HepG2 (cell line): ENCODE data around the gene TMEM151A. TPM values are rescaled to one million over a fixed set of nuclear protein-coding genes. Genes with fewer than 3 reads are reported as not detected.
"Not testable (repeated sequence)": the region's sequence is repeated elsewhere in the genome, so short reads cannot be mapped to it uniquely, and the experiment has no call there.

Experiments
- ATAC-seq: fragments of 200-7000 bp; cut with Tn5 transposase; 3 replicates; pipeline ENCODE4 v1.9.1; 2020; ENCODE audit warnings: mild to moderate bottlenecking, moderate library complexity
- BruUV-seq: library from RNA; stranded (reverse); fragments of 400-500 nt; replicated peaks from 2 replicates; lab custom pipeline; 2021; lab: Mats Ljungman, UMichigan
- CTCF ChIA-PET: fragments of 300-600 bp; formaldehyde crosslinking; extraction: SDS; loops from one replicate; lab custom pipeline; 2021; ENCODE audit warnings: low total read pairs, inconsistent platforms, low intra/inter-chr PET ratio; lab: Yijun Ruan, JAX
- POLR2A ChIA-PET: fragments of 350-600 bp; sonication (Branson Sonifier 250); formaldehyde crosslinking; loops from one replicate; lab custom pipeline; 2020; ENCODE audit warnings: antibody characterized with exemption, inconsistent platforms; lab: Yijun Ruan, JAX
- DNase-seq: peaks from one replicate; pipeline ENCODE4 v3.0.0-alpha.2; 2015; ENCODE audit warnings: low spot score
- FAIRE-seq: peaks from 3 replicates; lab custom pipeline; 2011; peaks lifted over from hg19 to GRCh38; lab: Jason Lieb, UNC
- H2AFZ ChIP-seq: one replicate; pipeline ENCODE4 v1.6.1; 2011; ENCODE audit warnings: low read length, inconsistent platforms
- H3K27ac ChIP-seq: fragments of 300-600 bp; 3 replicates; pipeline ENCODE4 v1.8.0; 2011; ENCODE audit warnings: mixed run types, mild to moderate bottlenecking, mixed read lengths, low read length, inconsistent platforms; ENCODE audit not compliant: insufficient read depth; ENCODE audit errors: extremely low read length
- H3K27me3 ChIP-seq, 2 experiments: fragments of 200-600 bp in 1 of 2; 2 replicates in 1 of 2; 3 replicates in 1 of 2; pipeline versions ENCODE4 v1.6.0 to v1.8.0; 2011; ENCODE audit warnings: low read length in 2 of 2, mild to moderate bottlenecking in 2 of 2, moderate library complexity in 2 of 2, inconsistent platforms in 1 of 2; ENCODE audit not compliant: insufficient read depth in 2 of 2, control insufficient read depth in 1 of 2
- H3K36me3 ChIP-seq, 2 experiments: fragments of 200-600 bp in 1 of 2; replicated peaks in 1 of 2; 2 replicates in 1 of 2; 3 replicates in 1 of 2; pipeline versions ENCODE4 v1.5.1 to v1.8.0; 2011; ENCODE audit warnings: low read length in 2 of 2, inconsistent platforms in 1 of 2; ENCODE audit not compliant: insufficient read depth in 2 of 2, control insufficient read depth in 1 of 2
- H3K4me1 ChIP-seq: 2 replicates; pipeline ENCODE4 v1.5.1; 2012; ENCODE audit warnings: low read length, inconsistent platforms; ENCODE audit not compliant: insufficient read depth
- H3K4me2 ChIP-seq: 2 replicates; pipeline ENCODE4 v1.6.0; 2011; ENCODE audit warnings: low read depth, low read length, inconsistent platforms
- H3K4me3 ChIP-seq, 3 experiments: fragments of 200-600 bp in 1 of 3; sonication (generic), shearing (Covaris generic) in 1 of 3; replicated peaks in 1 of 3; 2 replicates each; pipeline ENCODE4 v1.5.1; 2011 to 2016; ENCODE audit warnings: low read length in 3 of 3, inconsistent platforms in 2 of 3, low read depth in 2 of 3, mild to moderate bottlenecking in 2 of 3, control low read depth in 1 of 3, mixed read lengths in 1 of 3; ENCODE audit not compliant: insufficient read depth in 1 of 3
- H3K79me2 ChIP-seq: one replicate; pipeline ENCODE4 v1.6.1; 2011; ENCODE audit warnings: low read length, inconsistent platforms; ENCODE audit not compliant: insufficient read depth
- H3K9ac ChIP-seq: 2 replicates; pipeline ENCODE4 v1.6.0; 2011; ENCODE audit warnings: mild to moderate bottlenecking, low read depth, low read length, inconsistent platforms; ENCODE audit not compliant: insufficient read depth
- H3K9me3 ChIP-seq: 2 replicates; pipeline ENCODE4 v1.5.1; 2012; ENCODE audit warnings: mild to moderate bottlenecking, low read length
- H4K20me1 ChIP-seq: 2 replicates; pipeline ENCODE4 v1.6.0; 2011; ENCODE audit warnings: inconsistent platforms, mild to moderate bottlenecking, low read length, moderate library complexity; ENCODE audit not compliant: insufficient read depth
- CERS6 ChIP-seq: sonication (generic); formaldehyde crosslinking; IDR thresholded peaks from 2 replicates; pipeline ENCODE4 v1.5.0; 2020; ENCODE audit warnings: missing genetic modification reagents
- KDM5A ChIP-seq: fragments of 200-600 bp; sonication (generic); IDR thresholded peaks from 2 replicates; pipeline ENCODE4 v1.7.0; 2018; ENCODE audit warnings: antibody characterized with exemption, mild to moderate bottlenecking, low read length, borderline replicate concordance
- MAFG ChIP-seq: sonication (generic); formaldehyde crosslinking; IDR thresholded peaks from 2 replicates; pipeline ENCODE4 v1.5.1; 2020; ENCODE audit warnings: mild to moderate bottlenecking, missing genetic modification reagents
- MLLT10 ChIP-seq: sonication (generic); formaldehyde crosslinking; IDR thresholded peaks from 2 replicates; pipeline ENCODE4 v1.4.0; 2020; ENCODE audit warnings: missing genetic modification reagents
- MNT ChIP-seq: fragments of 450-650 bp; IDR thresholded peaks from 2 replicates; pipeline ENCODE4 v1.6.1; 2016
- MXI1 ChIP-seq: IDR thresholded peaks from 3 replicates; pipeline ENCODE4 v1.6.1; 2012; ENCODE audit warnings: low read depth, low read length, inconsistent platforms, borderline replicate concordance
- MZF1 ChIP-seq: sonication (generic); formaldehyde crosslinking; IDR thresholded peaks from 2 replicates; pipeline ENCODE4 v1.8.1; 2023; ENCODE audit warnings: mild to moderate bottlenecking, missing genetic modification reagents, borderline replicate concordance
- SMAD1 ChIP-seq: sonication (generic); formaldehyde crosslinking; IDR thresholded peaks from 2 replicates; pipeline ENCODE4 v1.4.0; 2020; ENCODE audit warnings: missing genetic modification reagents, low read depth, mild to moderate bottlenecking, borderline replicate concordance
- ZNF546 ChIP-seq: sonication (generic); formaldehyde crosslinking; conservative IDR thresholded peaks from 2 replicates; pipeline ENCODE4 v1.8.1; 2023; ENCODE audit warnings: mild to moderate bottlenecking, missing genetic modification reagents
- ZNF749 ChIP-seq: sonication (generic); formaldehyde crosslinking; IDR thresholded peaks from 2 replicates; pipeline ENCODE4 v1.8.0; 2022; ENCODE audit warnings: mild to moderate bottlenecking, missing genetic modification reagents, moderate library complexity, borderline replicate concordance
- WGBS: methylation state at CpG from one replicate; pipeline ENCODE4 v1.1.6; 2017; ENCODE audit warnings: low lambda C conversion rate; 5-methylcytosine and 5-hydroxymethylcytosine counted together
- in situ Hi-C: cut with HindIII; loops from 2 replicates; pipeline ENCODE4 v1.10.0; 2017; ENCODE audit warnings: low pct_unique_long_range_greater_than_20kb; ENCODE audit not compliant: extremely low pct_ligation_motif_present
- intact Hi-C: fragments of 100-400 bp; cut with micrococcal nuclease; formaldehyde crosslinking; loops from one replicate; pipeline ENCODE4 v1.10.0; 2022; ENCODE audit not compliant: unreplicated experiment
- polyA plus RNA-seq, 8 experiments: library from polyadenylated mRNA; depleted of rRNA in 3 of 8; stranded (reverse) in 7 of 8; unstranded in 1 of 8; fragments of >200 nt; fragmentation: Illumina TruSeq in 4 of 8; extraction: Trizol in 4 of 8; gene quantifications; 2 replicates each; pipeline versions ENCODE4 v1.2.1 to v1.2.3, GENCODE V29; 2011 to 2016; ENCODE audit warnings: low read depth in 4 of 8, missing spikeins in 1 of 8, mixed read lengths in 1 of 8; ENCODE audit not compliant: insufficient read depth in 1 of 8
- total RNA-seq, 5 experiments: library from RNA; depleted of rRNA; stranded (reverse); fragments of >200 nt; fragmentation: Illumina TruSeq; extraction: Trizol; gene quantifications; 2 replicates each; pipeline ENCODE4 v1.2.3, GENCODE V29; 2016; ENCODE audit warnings: low read depth in 1 of 5

The TMEM151A gene
- total and polyA plus RNA-seq, 2 of the 13 experiments (the other 11 are each of a cell fraction or from before 2014, with no cell fraction given): 0.18 to 0.33 TPM

GRCh38 chr11:66251809-66252208 is 39.9 kb upstream of the TMEM151A start:
- Histone ChIP-seq H4K20me1 (no peaks in the 10 kb centered on the region), H3K79me2 (no peaks in the 10 kb centered on the region), H2AFZ (no peak overlapping the region), H3K4me1 (peaks cover 6% of the 10 kb centered on the region), H3K27ac (no peak overlapping the region), H3K36me3 (no peaks in the 10 kb centered on the region), H3K9ac (no peak overlapping the region), H3K4me3 (no peak overlapping the region), H3K27me3 (no peaks in the 10 kb centered on the region), H3K4me2 (no peak overlapping the region), H3K9me3 (no peaks in the 10 kb centered on the region)
- 87% methylated on average over 7 of the region's 7 CpGs for WGBS
- CTCF ChIA-PET: no interaction called here
- BruUV-seq: no TSS peak
- in situ Hi-C loops (no loop called here), intact Hi-C loops (no loop called here)
- DNase-seq: no peak
- no peak for ATAC-seq
- FAIRE-seq: no peak
- TF ChIP-seq ZNF749 (CRISPR knock-in tag) (no peak), KDM5A (no peak), MZF1 (CRISPR knock-in tag) (no peak), MLLT10 (CRISPR knock-in tag) (no peak), MAFG (CRISPR knock-in tag) (no peak), MNT (no peak), MXI1 (no peak), ZNF546 (CRISPR knock-in tag) (no peak), SMAD1 (CRISPR knock-in tag) (no peak), CERS6 (CRISPR knock-in tag) (no peak)
- POLR2A ChIA-PET: no interaction called here

- H3K79me2 ChIP-seq, DNase-seq, H3K9me3 ChIP-seq, POLR2A ChIA-PET, H3K27ac ChIP-seq, BruUV-seq, H3K27me3 ChIP-seq, H3K4me3 ChIP-seq, H4K20me1 ChIP-seq, CTCF ChIA-PET, H3K36me3 ChIP-seq, in situ Hi-C loops, intact Hi-C loops, FAIRE-seq, ATAC-seq, H3K9ac ChIP-seq, H2AFZ ChIP-seq, H3K4me2 ChIP-seq: not testable (repeated sequence)
- H3K4me1 ChIP-seq: peaks cover 10% of the 10 kb centered on the region
- 88% methylated on average over 6 of the region's 6 CpGs for WGBS
Measured at GRCh38 chr11:66253081-66253480, 38.6 kb upstream of the TMEM151A start.
